Osteoblast (primary cell): ENCODE measurements around the gene FCER2. TPM values are rescaled to one million over a fixed set of nuclear protein-coding genes. Genes with fewer than 3 reads are reported as not detected.

Source experiments
- DNase-seq: peaks from one replicate; pipeline ENCODE4 v3.0.0; 2011; ENCODE audit warnings: low spot score, mixed read lengths; ENCODE audit not compliant: insufficient read length; ENCODE audit errors: missing footprints
- H2AFZ ChIP-seq: 2 replicates; pipeline ENCODE4 v1.6.0; 2011; ENCODE audit warnings: mild to moderate bottlenecking, low read length
- H3K27ac ChIP-seq: 2 replicates; pipeline ENCODE4 v1.5.1; 2011; ENCODE audit warnings: mild to moderate bottlenecking, low read depth, low read length, moderate library complexity
- H3K27me3 ChIP-seq: 2 replicates; pipeline ENCODE4 v1.6.0; 2012; ENCODE audit warnings: mild to moderate bottlenecking, control low read depth, inconsistent platforms, low read length, moderate library complexity; ENCODE audit not compliant: insufficient read depth
- H3K36me3 ChIP-seq: 2 replicates; pipeline ENCODE4 v1.5.1; 2011; ENCODE audit warnings: mild to moderate bottlenecking, low read length, control low read depth, moderate library complexity; ENCODE audit not compliant: insufficient read depth
- H3K4me1 ChIP-seq: 2 replicates; pipeline ENCODE4 v1.5.1; 2011; ENCODE audit warnings: mild to moderate bottlenecking, low read length, control low read depth, moderate library complexity; ENCODE audit not compliant: insufficient read depth
- H3K4me2 ChIP-seq: 2 replicates; pipeline ENCODE4 v1.6.0; 2011; ENCODE audit warnings: mild to moderate bottlenecking, low read length; ENCODE audit not compliant: insufficient read depth
- H3K4me3 ChIP-seq: fragments of 200-600 bp; sonication (generic); 3 replicates; pipeline ENCODE4 v1.5.1; 2012; ENCODE audit warnings: mild to moderate bottlenecking, low read length, inconsistent platforms; ENCODE audit not compliant: insufficient read depth
- H3K79me2 ChIP-seq: 2 replicates; pipeline ENCODE4 v1.6.0; 2012; ENCODE audit warnings: mild to moderate bottlenecking, low read length, control low read depth, inconsistent platforms; ENCODE audit not compliant: insufficient read depth
- H3K9me3 ChIP-seq: 2 replicates; pipeline ENCODE4 v1.5.1; 2011; ENCODE audit warnings: low read depth, low read length, control low read depth
- H4K20me1 ChIP-seq: 2 replicates; pipeline ENCODE4 v1.6.0; 2012; ENCODE audit warnings: mild to moderate bottlenecking, low read length, control low read depth; ENCODE audit not compliant: insufficient read depth
- CTCF ChIP-seq: IDR thresholded peaks from 2 replicates; pipeline ENCODE4 v1.5.1; 2011; ENCODE audit warnings: mild to moderate bottlenecking, low read depth, low read length, moderate library complexity; ENCODE audit errors: extremely low read depth
- total RNA-seq: library from RNA; depleted of rRNA; stranded (reverse); fragments of >200 nt; gene quantifications from 2 replicates; pipeline ENCODE4 v1.2.3, GENCODE V29; 2012

Gene FCER2
- total RNA-seq, 1 donor = not detected

DNA sequence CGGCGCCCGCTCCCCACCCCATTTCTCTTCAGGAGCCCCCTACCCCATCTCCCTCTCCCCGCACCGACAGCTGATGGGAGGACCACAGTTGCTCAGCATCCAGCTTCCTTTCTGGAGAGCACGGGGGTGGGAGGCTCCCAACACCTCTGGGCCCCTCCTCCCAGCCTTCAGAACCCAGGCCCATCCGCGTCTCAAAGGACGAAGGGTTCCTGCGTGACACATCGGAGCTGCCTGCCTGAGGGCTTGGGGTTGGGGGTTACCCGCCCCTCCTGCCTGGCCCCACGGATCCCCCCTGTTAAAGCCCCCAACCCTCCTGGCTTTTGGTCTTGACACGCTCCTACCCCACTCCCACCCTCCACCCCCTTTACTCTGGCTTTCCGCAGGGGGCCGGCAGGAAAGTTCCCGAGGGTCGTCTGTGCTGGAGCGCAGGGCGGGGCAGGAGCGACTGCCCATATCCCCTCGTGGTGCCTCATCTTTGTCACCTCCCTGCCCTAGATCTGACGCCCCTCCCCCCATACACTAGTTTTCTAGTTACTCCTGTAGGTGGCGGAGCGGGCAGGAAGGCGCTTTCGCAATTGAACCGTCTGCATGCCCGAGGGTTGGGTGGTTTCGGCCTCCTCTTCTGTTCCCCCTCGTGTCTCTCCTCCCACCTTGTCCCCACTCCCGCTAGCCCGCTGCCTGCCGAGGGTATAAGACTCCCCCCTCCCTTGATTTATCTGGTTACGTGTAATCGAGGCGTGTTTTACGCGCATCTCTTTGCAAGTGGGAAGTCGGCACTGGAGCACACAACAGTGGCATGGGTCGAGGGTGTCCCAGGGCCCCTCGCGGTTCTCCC is 20.4 kb downstream of the FCER2 start:
- peak overlapping the region; percentile 85 for H2AFZ ChIP-seq
- H3K27me3 ChIP-seq = peaks cover 5% of the 10 kb centered on the region
- H3K4me3 ChIP-seq = peak overlapping the region; percentile 98
- peaks cover 20% of the 10 kb centered on the region for H3K79me2 ChIP-seq
- H4K20me1 ChIP-seq = peaks cover 20% of the 10 kb centered on the region
- peaks cover 12% of the 10 kb centered on the region for H3K36me3 ChIP-seq
- H3K9me3 ChIP-seq = no peaks in the 10 kb centered on the region
- H3K4me2 ChIP-seq = peak overlapping the region; percentile 89
- peak; percentile 100 for DNase-seq
- peak overlapping the region; percentile 61 for H3K27ac ChIP-seq
- H3K4me1 ChIP-seq = peaks cover 12% of the 10 kb centered on the region
- peak; percentile 59 for TF ChIP-seq CTCF

- peak; percentile 72 for TF ChIP-seq CTCF
- peaks cover 20% of the 10 kb centered on the region for H3K79me2 ChIP-seq
- H3K4me1 ChIP-seq = peaks cover 12% of the 10 kb centered on the region
- peak within 1 kb of the TSS; percentile 89 for H3K4me2 ChIP-seq
- peaks cover 20% of the 10 kb centered on the region for H4K20me1 ChIP-seq
- DNase-seq = peak; percentile 99
- H3K36me3 ChIP-seq = peaks cover 12% of the 10 kb centered on the region
- H3K27ac ChIP-seq = peak within 1 kb of the TSS; percentile 61
- H3K27me3 ChIP-seq = peaks cover 5% of the 10 kb centered on the region
- H2AFZ ChIP-seq = peak within 1 kb of the TSS; percentile 97
- no peaks in the 10 kb centered on the region for H3K9me3 ChIP-seq
- peak within 1 kb of the TSS; percentile 98 for H3K4me3 ChIP-seq
Measured at GRCh38 chr19:7680606-7681339, 21.2 kb downstream of the FCER2 start, which contains the start of gene TRAPPC5. TRAPPC5 (plus strand) TSS chr19:7680833; CDS start chr19:7682254, 1,421 bp downstream.

DNA sequence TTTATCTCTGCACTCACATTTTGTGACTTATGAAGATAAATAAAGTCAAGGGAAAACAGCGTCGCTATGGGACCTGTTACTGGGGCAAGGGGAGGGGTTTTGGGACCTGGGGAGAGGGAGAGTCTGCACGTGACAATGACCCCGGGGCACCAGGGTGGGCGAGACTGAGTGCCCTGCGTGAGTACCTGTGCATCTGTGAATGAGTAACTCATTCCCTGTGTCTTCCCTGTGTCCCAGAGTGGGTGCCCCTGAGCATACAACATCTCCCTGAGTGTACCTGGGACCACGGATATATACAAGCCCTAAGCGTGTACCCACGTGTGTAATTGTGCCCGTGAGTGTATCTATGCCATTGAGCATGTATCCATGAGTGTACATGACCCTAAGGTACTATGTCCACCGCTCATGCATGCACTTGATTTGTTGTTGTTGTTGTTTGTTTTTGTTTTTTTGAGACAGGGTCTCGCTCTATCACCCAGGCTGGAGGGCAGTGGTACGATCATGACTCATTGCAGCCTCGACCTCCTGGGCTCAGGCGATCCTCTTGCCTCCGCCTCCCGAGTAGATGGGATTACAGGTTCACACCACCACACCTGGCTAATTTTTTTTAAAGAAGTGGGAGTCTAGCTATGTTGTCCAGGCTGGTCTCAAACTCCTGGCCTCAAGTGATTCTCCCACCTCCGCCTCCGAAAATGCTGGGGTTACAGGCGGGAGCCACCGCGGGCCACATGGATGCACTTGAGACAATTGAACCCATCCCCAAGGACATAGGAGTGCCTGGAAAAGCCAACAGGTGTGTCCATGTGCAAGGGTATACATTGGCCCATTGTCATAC is 21.9 kb downstream of the FCER2 start:
- no peak overlapping the region for H3K27ac ChIP-seq
- peak overlapping the region; percentile 97 for H2AFZ ChIP-seq
- peaks cover 12% of the 10 kb centered on the region for H3K4me1 ChIP-seq
- H3K9me3 ChIP-seq = no peaks in the 10 kb centered on the region
- peak overlapping the region; percentile 98 for H3K4me3 ChIP-seq
- peaks cover 12% of the 10 kb centered on the region for H3K36me3 ChIP-seq
- H3K79me2 ChIP-seq = peaks cover 20% of the 10 kb centered on the region
- H4K20me1 ChIP-seq = peaks cover 18% of the 10 kb centered on the region
- H3K27me3 ChIP-seq = peaks cover 5% of the 10 kb centered on the region
- no peak for TF ChIP-seq CTCF
- DNase-seq = no peak
- peak overlapping the region; percentile 89 for H3K4me2 ChIP-seq
